ENCODE data around the gene ST3GAL6.

GRCh38 chr3:98798820-98799219 is 35.7 kb downstream of the ST3GAL6 start:
- TF ChIP-seq CTCF (IDR thresholded peaks at IDR 0.05; ENCODE audit: insufficient read depth, low read length), result no peak
- no peak for TF ChIP-seq POLR2AphosphoS5 (IDR thresholded peaks at IDR 0.05; ENCODE audit: low read depth)

All from HL-60 (cell line).